Retinal pigment epithelial cell (primary cell): Measurements from ENCODE around the gene CCNT2.
"Not testable (repeated sequence)": the region's sequence is repeated elsewhere in the genome, so short reads cannot be mapped to it uniquely, and the experiment has no call there.

Experiments
- DNase-seq: peaks from one replicate; pipeline ENCODE4 v3.0.0-alpha.2; 2010; ENCODE audit warnings: low read depth
- H3K4me3 ChIP-seq: 2 replicates; pipeline ENCODE4 v1.5.1; 2011; ENCODE audit warnings: mild to moderate bottlenecking, low read length, control low read depth, moderate library complexity
- CTCF ChIP-seq: conservative IDR thresholded peaks from 2 replicates; pipeline ENCODE4 v1.5.1; 2011; ENCODE audit warnings: low read depth, low read length, control low read depth, inconsistent platforms

Gene CCNT2

DNA sequence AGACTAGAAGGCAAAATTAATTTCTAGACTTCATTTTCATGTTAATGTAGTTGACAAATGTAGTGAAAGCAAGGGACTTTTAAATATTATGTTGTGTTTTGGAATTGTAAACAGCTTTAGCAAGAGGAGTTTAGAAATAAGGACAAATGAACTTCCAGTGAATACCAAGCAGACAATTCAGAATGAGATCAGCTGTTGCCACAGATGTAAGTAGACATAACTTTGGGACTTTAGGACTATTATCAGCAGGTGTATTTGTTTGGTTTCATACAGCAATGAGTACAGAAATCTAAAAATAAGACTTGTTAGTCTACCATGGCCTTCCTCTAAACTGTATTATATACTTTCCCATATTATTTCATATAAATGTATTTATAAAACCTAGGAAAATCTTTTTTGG lies 34.2 kb upstream of the CCNT2 start:
- no peak for DNase-seq
- H3K4me3 ChIP-seq: no peak overlapping the region
- TF ChIP-seq CTCF: no peak

DNA sequence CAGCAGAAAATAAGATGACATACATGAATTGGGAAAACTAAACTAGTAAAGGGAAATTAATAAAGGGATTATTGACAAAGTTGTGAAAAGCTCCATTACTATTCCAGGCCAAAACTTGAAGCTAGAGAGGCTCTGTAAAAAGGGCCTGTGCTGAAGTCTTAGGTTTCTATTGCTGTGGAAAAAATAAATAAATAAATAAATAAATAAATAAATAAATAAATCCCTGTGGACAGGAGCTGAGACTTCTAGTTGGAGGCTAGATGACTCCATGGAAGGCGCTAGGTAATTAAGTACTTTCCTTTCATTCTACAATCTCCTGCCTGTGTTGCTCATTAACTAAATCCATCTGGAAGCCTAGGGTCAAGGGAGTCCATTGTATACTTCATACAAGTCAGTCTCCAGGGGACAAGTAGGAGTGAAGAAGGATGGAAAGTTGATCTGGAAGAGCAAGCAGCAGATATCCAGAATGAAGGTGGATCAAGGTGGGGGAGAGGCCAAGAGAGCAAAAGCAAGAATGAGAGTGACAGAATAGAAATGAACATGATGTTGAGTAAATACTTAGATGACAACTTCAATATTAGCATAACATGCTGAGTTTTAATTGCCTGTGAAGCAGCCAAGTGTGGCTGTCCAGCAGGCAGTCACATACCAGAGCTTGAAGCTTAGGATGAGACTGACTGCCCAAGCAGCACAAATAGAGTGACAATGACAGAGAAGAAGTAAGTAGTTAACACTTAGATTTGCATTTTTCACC lies 26.2 kb upstream of the CCNT2 start:
- H3K4me3 ChIP-seq: no peak overlapping the region
- no peak for TF ChIP-seq CTCF
- no peak for DNase-seq

GRCh38 chr2:134897932-134898331 lies 20.7 kb upstream of the CCNT2 start:
- DNase-seq: no peak
- no peak overlapping the region for H3K4me3 ChIP-seq
- TF ChIP-seq CTCF: no peak

- DNase-seq: no peak
- H3K4me3 ChIP-seq: no peak overlapping the region
- no peak for TF ChIP-seq CTCF
These were observed 19.4 kb upstream of the CCNT2 start for GRCh38 chr2:134899204-134899603.

- no peak for TF ChIP-seq CTCF
- DNase-seq: no peak
- H3K4me3 ChIP-seq: no peak overlapping the region
These were observed 18.5 kb upstream of the CCNT2 start for GRCh38 chr2:134900151-134900550.

DNA sequence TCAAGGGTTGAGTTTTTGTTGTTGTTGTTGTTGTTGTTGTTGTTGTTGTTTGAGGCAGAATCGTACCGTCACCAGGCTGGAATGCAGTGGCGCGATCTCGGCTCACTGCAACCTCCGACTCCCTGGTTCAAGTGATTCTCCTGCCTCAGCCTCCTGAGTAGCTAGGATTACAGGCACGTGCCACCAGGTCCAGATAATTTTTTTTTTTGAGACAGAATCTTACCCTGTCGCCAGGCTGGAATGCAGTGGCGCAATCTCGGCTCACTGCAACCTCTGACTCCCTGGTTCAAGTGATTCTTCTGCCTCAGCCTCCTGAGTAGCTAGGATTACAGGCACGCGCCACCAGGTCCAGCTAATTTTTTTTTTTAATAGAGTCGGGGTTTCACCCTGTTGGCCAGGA lies 14.9 kb upstream of the CCNT2 start:
- not testable (repeated sequence) for H3K4me3 ChIP-seq, DNase-seq

DNA sequence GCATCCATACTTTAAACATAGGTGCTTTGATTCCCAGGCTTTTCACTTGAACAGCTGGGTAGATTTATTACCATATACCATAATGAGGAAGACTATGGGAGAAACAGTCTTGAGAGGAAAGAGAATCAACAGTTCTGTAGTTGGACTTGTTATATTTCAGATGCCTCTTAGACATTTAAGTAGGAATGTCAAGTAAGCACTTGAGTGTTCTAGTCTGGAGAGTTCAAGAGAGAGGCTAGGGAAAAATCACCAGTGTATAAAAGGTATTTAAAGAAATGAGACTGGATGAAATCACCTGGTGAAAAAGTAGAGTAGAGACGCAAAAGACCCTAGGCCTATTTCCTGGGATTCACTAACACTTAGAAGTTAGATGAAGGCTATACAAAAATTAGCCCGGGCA lies 13.5 kb upstream of the CCNT2 start:
- no peak for TF ChIP-seq CTCF
- H3K4me3 ChIP-seq: no peak overlapping the region
- no peak for DNase-seq
